Upper lobe of right lung (tissue), 1 donor: Measurements from ENCODE around the gene CROCC2. TPM values are rescaled to one million over a fixed set of nuclear protein-coding genes. Genes with fewer than 3 reads are reported as not detected.

Source experiments
- ATAC-seq: fragments of 200-7000 bp; cut with Tn5 transposase; one replicate; pipeline ENCODE4 v1.9.1; 2020; ENCODE audit warnings: mild to moderate bottlenecking, moderate library complexity
- DNase-seq: peaks from one replicate; pipeline ENCODE4 v3.0.0-alpha.2; 2020
- H3K27ac ChIP-seq: fragments of 200-600 bp; one replicate; pipeline ENCODE4 v1.8.0; 2022
- H3K27me3 ChIP-seq: fragments of 200-600 bp; one replicate; pipeline ENCODE4 v1.8.0; 2022; ENCODE audit warnings: mild to moderate bottlenecking
- H3K36me3 ChIP-seq: fragments of 200-600 bp; one replicate; pipeline ENCODE4 v1.8.0; 2022
- H3K4me1 ChIP-seq: fragments of 200-600 bp; one replicate; pipeline ENCODE4 v1.8.0; 2022
- H3K4me3 ChIP-seq: fragments of 200-600 bp; one replicate; pipeline ENCODE4 v1.8.0; 2022; ENCODE audit warnings: mild to moderate bottlenecking
- H3K9me3 ChIP-seq: fragments of 200-600 bp; one replicate; pipeline ENCODE4 v1.8.0; 2022
- intact Hi-C: fragments of 100-400 bp; cut with DNase I; formaldehyde crosslinking; loops from one replicate; pipeline ENCODE4 v1.11.0; 2022
- total RNA-seq: library from RNA; stranded (reverse); fragmentation: NEBNext Ultra II Directional; extraction: Animal tissue kit (Norgen Biotek cat#: 25700); gene quantifications from one replicate; pipeline ENCODE4 v1.2.1, GENCODE V29; 2021
- TF ChIP-seq, protein P1 (sequence below): fragments of 200-600 bp; IDR thresholded peaks from one replicate; pipeline ENCODE4 v1.8.0; 2022; ENCODE audit warnings: antibody characterized with exemption
- donor health status: DM: no; HTN: yes; CAD: no; lungs with severe emphysema.

CROCC2 gene
- total RNA-seq, 1 donor from 2014 or later: 0.26 TPM

DNA sequence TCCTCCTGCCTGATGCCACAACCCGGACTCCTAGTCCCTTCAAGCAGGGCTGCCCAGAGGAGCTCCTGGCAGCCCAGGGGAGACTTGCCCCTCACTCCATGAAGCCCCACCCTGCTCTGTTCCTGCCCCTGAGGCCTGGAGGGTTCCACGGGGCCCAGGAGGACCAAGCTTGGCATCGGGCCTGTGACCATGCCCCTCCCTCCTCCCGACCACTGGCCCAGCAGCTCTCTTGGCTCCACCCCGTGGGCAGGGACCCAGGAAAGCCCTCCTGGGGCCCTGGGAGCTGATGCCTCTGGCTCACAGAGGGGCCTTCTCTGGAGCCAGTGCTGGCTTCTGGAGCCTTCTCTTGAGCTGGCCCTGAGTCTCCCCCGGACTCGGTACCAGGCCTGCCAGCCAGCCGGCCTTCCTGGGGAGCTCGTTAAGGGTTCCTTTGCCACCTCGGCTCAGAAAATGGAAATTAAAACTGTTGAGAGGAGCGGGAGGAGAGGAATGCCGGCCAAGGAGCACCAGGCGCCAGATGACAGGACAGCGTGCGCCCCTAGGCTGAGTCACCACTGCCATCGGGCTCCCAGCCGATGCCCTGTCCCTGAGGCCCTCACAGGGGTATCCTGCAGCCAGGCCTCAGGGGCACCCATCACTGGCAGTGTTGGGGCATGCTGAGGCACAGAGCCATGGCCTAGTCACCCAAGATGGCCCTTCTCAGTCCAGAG is 51.7 kb downstream of the CROCC2 start:
- H3K27ac ChIP-seq: no peak overlapping the region
- intact Hi-C loops: no loop called here
- TF ChIP-seq, protein P1, sequence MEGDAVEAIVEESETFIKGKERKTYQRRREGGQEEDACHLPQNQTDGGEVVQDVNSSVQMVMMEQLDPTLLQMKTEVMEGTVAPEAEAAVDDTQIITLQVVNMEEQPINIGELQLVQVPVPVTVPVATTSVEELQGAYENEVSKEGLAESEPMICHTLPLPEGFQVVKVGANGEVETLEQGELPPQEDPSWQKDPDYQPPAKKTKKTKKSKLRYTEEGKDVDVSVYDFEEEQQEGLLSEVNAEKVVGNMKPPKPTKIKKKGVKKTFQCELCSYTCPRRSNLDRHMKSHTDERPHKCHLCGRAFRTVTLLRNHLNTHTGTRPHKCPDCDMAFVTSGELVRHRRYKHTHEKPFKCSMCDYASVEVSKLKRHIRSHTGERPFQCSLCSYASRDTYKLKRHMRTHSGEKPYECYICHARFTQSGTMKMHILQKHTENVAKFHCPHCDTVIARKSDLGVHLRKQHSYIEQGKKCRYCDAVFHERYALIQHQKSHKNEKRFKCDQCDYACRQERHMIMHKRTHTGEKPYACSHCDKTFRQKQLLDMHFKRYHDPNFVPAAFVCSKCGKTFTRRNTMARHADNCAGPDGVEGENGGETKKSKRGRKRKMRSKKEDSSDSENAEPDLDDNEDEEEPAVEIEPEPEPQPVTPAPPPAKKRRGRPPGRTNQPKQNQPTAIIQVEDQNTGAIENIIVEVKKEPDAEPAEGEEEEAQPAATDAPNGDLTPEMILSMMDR: no peak

DNA sequence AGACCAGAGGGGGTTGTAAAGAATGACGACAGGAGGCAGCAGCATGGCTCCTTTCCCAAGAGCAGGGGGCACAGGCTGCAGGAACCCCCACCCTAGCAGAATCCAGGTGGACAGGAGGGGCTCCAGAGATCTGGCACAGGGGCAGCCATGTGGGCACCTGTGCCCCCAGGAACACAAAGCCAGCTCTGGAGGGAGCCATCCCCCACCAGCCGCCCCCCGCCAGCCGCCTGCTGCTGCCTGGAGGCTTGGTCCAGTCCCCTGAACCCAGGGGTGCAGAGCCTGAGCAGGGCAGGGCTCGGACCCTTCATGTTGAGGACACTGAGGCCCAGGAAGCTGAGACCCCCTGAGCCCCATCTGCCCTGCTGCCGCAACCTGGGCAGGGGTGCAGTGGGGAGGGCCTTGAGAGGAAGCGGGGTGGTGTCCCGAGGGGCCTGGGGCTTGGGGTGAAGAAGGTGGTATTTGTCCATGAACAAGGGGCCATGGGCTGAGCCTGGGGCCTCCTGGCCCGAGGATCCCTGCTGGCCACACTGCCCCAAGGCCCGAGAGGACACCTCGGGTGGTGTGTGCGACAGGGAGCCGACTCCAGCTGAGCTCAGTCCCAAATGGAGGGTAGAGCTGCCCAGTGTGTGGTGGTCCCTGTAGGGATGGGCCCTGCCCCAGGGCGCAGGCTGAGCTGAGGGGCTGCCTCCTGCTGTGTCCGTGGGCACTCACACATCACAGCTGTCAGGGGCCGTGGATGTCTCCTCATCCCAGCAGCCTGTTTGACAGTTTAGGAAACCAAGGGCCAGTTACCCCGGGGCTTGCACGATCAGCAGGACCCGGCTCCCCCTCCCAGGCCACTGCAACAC is 52.5 kb downstream of the CROCC2 start:
- TF ChIP-seq, protein P1: no peak
- Histone ChIP-seq H3K27me3 (no peaks in the 10 kb centered on the region), H3K4me3 (no peak overlapping the region), H3K9me3 (no peaks in the 10 kb centered on the region), H3K4me1 (peaks cover 12% of the 10 kb centered on the region), H3K27ac (no peak overlapping the region), H3K36me3 (no peaks in the 10 kb centered on the region)
- no peak for ATAC-seq
- intact Hi-C loops: no loop called here
- DNase-seq: no peak

More for the DNA sequence above, 51.7 kb downstream of the CROCC2 start:
- no peaks in the 10 kb centered on the region for H3K27me3 ChIP-seq
- peaks cover 12% of the 10 kb centered on the region for H3K4me1 ChIP-seq
- ATAC-seq (no peak), DNase-seq (no peak)
- no peaks in the 10 kb centered on the region for H3K36me3 ChIP-seq
- no peak overlapping the region for H3K4me3 ChIP-seq
- no peaks in the 10 kb centered on the region for H3K9me3 ChIP-seq

DNA sequence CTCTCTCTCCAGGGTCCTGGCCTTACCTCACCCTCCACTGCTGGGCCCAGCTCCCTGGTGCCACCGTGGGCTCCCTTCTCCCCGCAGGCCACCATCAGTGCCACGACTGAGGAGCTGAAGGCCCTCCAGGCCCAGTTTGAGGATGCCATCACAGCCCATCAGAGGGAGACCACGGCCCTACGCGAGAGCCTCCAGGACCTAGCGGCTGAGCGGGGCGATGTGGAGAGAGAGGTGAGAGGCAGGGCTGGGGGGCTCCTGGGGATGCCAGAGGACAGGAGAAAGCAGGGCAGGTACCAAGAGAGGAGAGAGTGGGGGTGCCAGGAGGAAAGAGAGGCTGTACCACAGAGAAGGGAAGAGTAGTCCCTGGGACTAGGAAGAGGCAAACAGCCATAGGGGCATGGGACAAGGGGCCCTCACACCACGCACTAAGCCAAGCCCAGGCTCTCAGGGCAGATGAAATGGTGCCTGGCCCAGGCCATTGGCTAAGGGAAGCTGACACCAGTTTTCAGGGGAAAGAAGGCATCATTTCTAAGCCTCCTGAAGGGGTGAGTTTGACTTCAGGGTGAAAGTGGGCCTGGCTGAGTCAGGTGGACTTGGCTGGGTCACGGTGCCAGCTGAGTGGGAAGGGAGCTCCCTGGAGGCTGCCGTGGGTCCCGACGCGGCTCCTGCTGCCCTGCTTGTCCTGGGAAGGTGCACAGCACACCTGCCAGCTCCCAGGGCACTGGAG is 53.2 kb downstream of the CROCC2 start:
- Histone ChIP-seq H3K4me3 (no peak overlapping the region), H3K4me1 (peaks cover 13% of the 10 kb centered on the region), H3K27ac (peak overlapping the region; percentile 60), H3K9me3 (no peaks in the 10 kb centered on the region), H3K27me3 (no peaks in the 10 kb centered on the region), H3K36me3 (no peaks in the 10 kb centered on the region)
- DNase-seq: no peak
- ATAC-seq: no peak
- intact Hi-C loops: no loop called here
- TF ChIP-seq, protein P1: no peak

DNA sequence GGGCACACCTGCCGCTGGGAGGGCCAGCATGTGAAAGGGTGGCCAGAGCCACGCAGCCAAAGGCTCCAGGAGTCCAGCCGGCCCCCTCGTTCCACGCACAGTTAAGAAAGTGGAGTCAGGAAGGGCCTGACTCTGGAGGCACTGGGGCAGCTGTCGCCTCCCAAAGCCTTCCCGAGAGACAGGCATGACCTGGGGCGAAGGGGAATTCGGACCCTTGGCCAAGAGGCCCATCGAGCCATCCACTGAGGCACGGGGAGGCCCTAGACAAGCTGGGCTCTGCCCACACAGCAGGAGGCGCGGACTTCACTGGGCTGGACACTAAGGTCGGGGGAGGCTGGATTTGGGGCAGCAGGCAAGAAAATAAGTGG is 53.8 kb downstream of the CROCC2 start:
- DNase-seq (no peak), ATAC-seq (no peak)
- intact Hi-C loops: no loop called here
- Histone ChIP-seq H3K27ac (peak overlapping the region; percentile 60), H3K4me3 (no peak overlapping the region), H3K27me3 (no peaks in the 10 kb centered on the region), H3K36me3 (no peaks in the 10 kb centered on the region), H3K4me1 (peaks cover 18% of the 10 kb centered on the region), H3K9me3 (no peaks in the 10 kb centered on the region)
- TF ChIP-seq, protein P1: no peak

DNA sequence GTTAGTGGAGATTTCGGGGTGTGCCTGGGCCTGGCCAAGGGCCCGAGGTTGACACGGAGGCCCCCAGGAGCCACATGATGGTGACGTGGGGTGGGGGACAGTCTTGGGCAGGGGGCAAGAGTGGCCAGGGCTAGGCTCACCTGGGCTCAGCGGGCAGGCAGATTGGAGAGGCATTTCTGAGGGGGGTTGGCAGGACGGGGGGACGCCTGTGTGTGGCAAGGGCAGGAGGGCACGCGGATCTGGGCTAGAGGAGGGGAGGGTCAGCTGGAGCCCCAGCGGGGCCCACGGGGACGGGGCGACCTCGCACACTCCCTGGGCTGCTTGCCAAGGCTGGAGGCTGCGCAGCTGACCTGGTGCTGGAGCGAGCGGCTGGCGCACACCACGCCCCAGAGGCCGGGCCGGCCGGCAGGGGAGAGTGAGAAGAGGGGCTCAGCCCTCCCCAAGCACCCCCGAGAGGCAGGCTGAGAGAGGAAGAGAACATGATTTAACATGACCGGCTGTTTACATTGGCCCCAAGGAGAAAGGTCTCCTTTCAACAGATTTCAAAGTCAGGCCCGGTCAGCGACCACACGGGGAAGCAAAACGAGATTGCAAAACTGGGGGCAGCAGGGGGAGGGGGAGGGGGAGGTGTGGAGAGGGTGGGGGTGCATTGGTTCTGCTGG is 54.3 kb downstream of the CROCC2 start:
- intact Hi-C loops: no loop called here
- Histone ChIP-seq H3K27ac (peak overlapping the region; percentile 60), H3K4me1 (peaks cover 23% of the 10 kb centered on the region), H3K36me3 (no peaks in the 10 kb centered on the region), H3K4me3 (no peak overlapping the region), H3K27me3 (no peaks in the 10 kb centered on the region), H3K9me3 (no peaks in the 10 kb centered on the region)
- DNase-seq (peak; percentile 82), ATAC-seq (peak; percentile 55)
- TF ChIP-seq, protein P1: no peak
